GM06990 (cell line): ENCODE results near the gene TAS2R31.
"Not testable (repeated sequence)": the region's sequence is repeated elsewhere in the genome, so short reads cannot be mapped to it uniquely, and the experiment has no call there.

Experiments used
- DNase-seq: peaks from one replicate; pipeline ENCODE4 v3.0.0-alpha.2; 2011; ENCODE audit not compliant: insufficient read length; ENCODE audit errors: extremely low read depth
- H3K27me3 ChIP-seq: replicated peaks from 2 replicates; pipeline ENCODE4 v1.6.0; 2011; ENCODE audit warnings: low read length; ENCODE audit not compliant: control insufficient read depth, insufficient read depth
- H3K36me3 ChIP-seq: 2 replicates; pipeline ENCODE4 v1.5.1; 2011; ENCODE audit warnings: low read length; ENCODE audit not compliant: control insufficient read depth, insufficient read depth
- H3K4me3 ChIP-seq: replicated peaks from 2 replicates; pipeline ENCODE4 v1.5.1; 2011; ENCODE audit warnings: low read depth, mild to moderate bottlenecking, control low read depth, low read length
- CTCF ChIP-seq: IDR thresholded peaks from 2 replicates; pipeline ENCODE4 v1.5.1; 2011; ENCODE audit warnings: low read length, control low read depth, mild to moderate bottlenecking, inconsistent platforms; ENCODE audit not compliant: insufficient read depth, poor library complexity, severe bottlenecking

Gene TAS2R31

DNA sequence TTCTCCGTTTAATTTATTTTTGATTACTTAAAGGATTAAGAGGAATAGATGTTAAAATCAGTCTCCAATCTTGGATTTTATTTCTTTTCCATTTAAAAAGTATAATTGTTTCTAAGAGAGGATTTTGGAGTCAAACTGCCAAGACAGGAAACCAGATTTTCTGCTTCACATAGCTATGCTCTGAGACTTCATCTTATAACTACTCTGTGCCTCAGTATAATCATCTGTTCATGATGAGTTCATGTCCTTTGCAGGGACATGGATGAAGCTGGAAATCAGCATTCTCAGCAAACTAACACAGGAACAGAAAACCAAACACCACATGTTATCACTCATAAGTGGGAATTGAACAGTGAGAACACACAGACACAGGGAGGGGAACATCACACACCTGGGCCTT is 9.0 kb upstream of the TAS2R31 start:
- no peak for DNase-seq
- H3K27me3 ChIP-seq, result no peaks in the 10 kb centered on the region
- no peak overlapping the region for H3K4me3 ChIP-seq
- H3K36me3 ChIP-seq, result no peaks in the 10 kb centered on the region
- no peak for TF ChIP-seq CTCF

DNA sequence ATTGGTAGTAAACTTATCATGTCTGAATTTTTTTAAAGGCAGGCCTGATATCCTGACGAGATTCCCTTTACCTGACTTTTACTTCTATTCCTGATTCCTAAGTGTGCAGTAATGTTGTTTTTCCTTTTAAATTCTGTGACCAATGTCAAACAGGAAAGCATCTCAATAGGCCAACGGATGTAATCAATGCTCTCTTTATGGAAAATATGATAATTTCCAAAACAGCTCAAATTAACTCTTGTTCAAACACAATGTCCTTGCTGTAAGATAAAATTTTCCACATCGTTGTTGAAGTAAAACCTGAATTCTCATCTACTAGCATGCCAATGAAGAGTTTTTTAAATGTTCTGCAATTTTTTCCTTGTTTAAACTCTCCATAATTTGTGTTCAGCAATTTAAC is 8.0 kb upstream of the TAS2R31 start:
- H3K36me3 ChIP-seq, result no peaks in the 10 kb centered on the region
- DNase-seq, result no peak
- TF ChIP-seq CTCF, result no peak
- H3K27me3 ChIP-seq, result no peaks in the 10 kb centered on the region
- H3K4me3 ChIP-seq, result no peak overlapping the region

GRCh38 chr12:11033959-11034358 is 2.8 kb upstream of the TAS2R31 start:
- not testable (repeated sequence) for H3K36me3 ChIP-seq

GRCh38 chr12:11026118-11026517 is 5.1 kb downstream of the TAS2R31 start:
- TF ChIP-seq CTCF, result no peak
- DNase-seq, result no peak
- H3K4me3 ChIP-seq, result no peak overlapping the region
- H3K27me3 ChIP-seq, result no peaks in the 10 kb centered on the region
- 0 out of 2 replicates have a peak, but pooled peaks cover 2% of the 10 kb centered on the region for H3K36me3 ChIP-seq

More at GRCh38 chr12:11033959-11034358, 2.8 kb upstream of the TAS2R31 start:
- not testable (repeated sequence) for H3K4me3 ChIP-seq, DNase-seq, H3K27me3 ChIP-seq

- 0 out of 2 replicates have a peak, but pooled peaks cover 2% of the 10 kb centered on the region for H3K36me3 ChIP-seq
- no peak for DNase-seq
- no peak for TF ChIP-seq CTCF
- H3K4me3 ChIP-seq, result no peak overlapping the region
- no peaks in the 10 kb centered on the region for H3K27me3 ChIP-seq
Measured at GRCh38 chr12:11023387-11023786, 7.8 kb downstream of the TAS2R31 start.

- no peak for TF ChIP-seq CTCF
- Histone ChIP-seq H3K4me3 (no peak within 1 kb of the TSS), H3K36me3 (no peaks in the 10 kb centered on the region), H3K27me3 (no peaks in the 10 kb centered on the region)
- no peak for DNase-seq
Measured at GRCh38 chr12:11022520-11022919, 8.7 kb downstream of the TAS2R31 start, which contains the start of gene TAS2R19. Gene TAS2R19 (minus strand): TSS chr12:11022620. CDS start chr12:11022571, 49 bp downstream.
